SK-N-SH treated with all-trans-retinoic acid at 6 μM for 48 hours (cell line): ENCODE results near the gene FGB.

ENCODE experiments used
- CSDC2 ChIP-seq: fragments of 250-450 bp; sonication (Bioruptor Pico); IDR thresholded peaks from 2 replicates; pipeline ENCODE4 v1.5.0; 2020; ENCODE audit warnings: mild to moderate bottlenecking, moderate library complexity
- GLIS3 ChIP-seq: fragments of 250-450 bp; sonication (Bioruptor Pico); IDR thresholded peaks from 2 replicates; pipeline ENCODE4 v1.5.0; 2020; ENCODE audit warnings: mild to moderate bottlenecking, moderate library complexity
- ISL1 ChIP-seq: fragments of 250-450 bp; sonication (Bioruptor Pico); IDR thresholded peaks from 2 replicates; pipeline ENCODE4 v2.1.2; 2022; ENCODE audit warnings: mild to moderate bottlenecking, moderate library complexity
- PPARA ChIP-seq: fragments of 250-450 bp; sonication (Bioruptor Pico); IDR thresholded peaks from 2 replicates; pipeline ENCODE4 v1.5.0; 2020; ENCODE audit warnings: mild to moderate bottlenecking, borderline replicate concordance
- RARB ChIP-seq: fragments of 250-450 bp; sonication (Bioruptor Pico); IDR thresholded peaks from 2 replicates; pipeline ENCODE4 v1.8.0; 2021; ENCODE audit warnings: mild to moderate bottlenecking, moderate library complexity
- TCF4 ChIP-seq: fragments of 250-450 bp; sonication (Bioruptor Pico); IDR thresholded peaks from 2 replicates; pipeline ENCODE4 v1.8.0; 2021; ENCODE audit warnings: mild to moderate bottlenecking, moderate library complexity, borderline replicate concordance
- ZFP3 ChIP-seq: fragments of 250-450 bp; sonication (Bioruptor Pico); IDR thresholded peaks from 2 replicates; pipeline ENCODE4 v1.5.0; 2020; ENCODE audit warnings: mild to moderate bottlenecking, moderate library complexity
- ZFP30 ChIP-seq: fragments of 450-650 bp; formaldehyde crosslinking; IDR thresholded peaks from 2 replicates; pipeline ENCODE4 v1.5.0; 2022; ENCODE audit warnings: mild to moderate bottlenecking, moderate library complexity
- ZNF565 ChIP-seq: fragments of 450-650 bp; formaldehyde crosslinking; conservative IDR thresholded peaks from 2 replicates; pipeline ENCODE4 v1.5.0; 2020; ENCODE audit warnings: low read depth, mild to moderate bottlenecking, moderate library complexity
- ZNF8 ChIP-seq: fragments of 450-650 bp; formaldehyde crosslinking; IDR thresholded peaks from 2 replicates; pipeline ENCODE4 v1.5.0; 2020; ENCODE audit warnings: mild to moderate bottlenecking, moderate library complexity
- TF ChIP-seq, protein P1 (sequence below): fragments of 250-450 bp; sonication (Bioruptor Pico); IDR thresholded peaks from 2 replicates; pipeline ENCODE4 v1.5.1; 2021; ENCODE audit warnings: mild to moderate bottlenecking, moderate library complexity
- TF ChIP-seq, protein P2 (sequence below): fragments of 250-450 bp; sonication (Bioruptor Pico); IDR thresholded peaks from 2 replicates; pipeline ENCODE4 v1.8.0; 2020; ENCODE audit warnings: mild to moderate bottlenecking, moderate library complexity, borderline replicate concordance
- TF ChIP-seq, protein P3 (sequence below): fragments of 250-450 bp; sonication (Bioruptor Pico); IDR thresholded peaks from 2 replicates; pipeline ENCODE4 v1.5.1; 2020; ENCODE audit warnings: low read depth, mild to moderate bottlenecking, moderate library complexity
- TF ChIP-seq, protein P4 (sequence below): fragments of 250-450 bp; sonication (Bioruptor Pico); IDR thresholded peaks from 2 replicates; pipeline ENCODE4 v1.8.0; 2021; ENCODE audit warnings: low read depth, mild to moderate bottlenecking, moderate library complexity, borderline replicate concordance

DNA sequence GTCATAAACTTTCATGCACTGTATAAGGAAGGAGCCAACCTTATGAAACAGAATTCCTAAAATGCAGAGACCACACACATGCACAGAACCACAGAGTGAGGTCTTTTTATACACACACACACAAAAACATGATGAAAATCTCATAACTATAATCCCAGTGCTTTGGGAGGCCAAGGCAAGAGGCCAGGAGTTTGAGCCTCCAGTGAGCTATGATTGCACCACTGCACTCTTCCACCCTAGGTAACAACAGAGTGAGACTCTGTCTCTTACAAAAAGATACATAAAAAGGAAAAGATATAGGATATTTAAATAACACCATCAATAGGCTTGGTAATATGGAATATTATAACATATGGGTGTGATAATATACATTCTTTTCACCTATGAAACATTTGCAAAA, 17.1 kb downstream of the FGB start:
- TF ChIP-seq GLIS3 (CRISPR knock-in tag) (no peak), ZFP3 (no peak), ZNF8 (no peak), CSDC2 (CRISPR knock-in tag) (no peak), ISL1 (CRISPR knock-in tag) (no peak), RARB (CRISPR knock-in tag) (no peak), ZFP30 (no peak), ZNF565 (CRISPR knock-in tag) (no peak), PPARA (CRISPR knock-in tag) (no peak), TCF4 (CRISPR knock-in tag) (no peak)
- TF ChIP-seq, protein P1, sequence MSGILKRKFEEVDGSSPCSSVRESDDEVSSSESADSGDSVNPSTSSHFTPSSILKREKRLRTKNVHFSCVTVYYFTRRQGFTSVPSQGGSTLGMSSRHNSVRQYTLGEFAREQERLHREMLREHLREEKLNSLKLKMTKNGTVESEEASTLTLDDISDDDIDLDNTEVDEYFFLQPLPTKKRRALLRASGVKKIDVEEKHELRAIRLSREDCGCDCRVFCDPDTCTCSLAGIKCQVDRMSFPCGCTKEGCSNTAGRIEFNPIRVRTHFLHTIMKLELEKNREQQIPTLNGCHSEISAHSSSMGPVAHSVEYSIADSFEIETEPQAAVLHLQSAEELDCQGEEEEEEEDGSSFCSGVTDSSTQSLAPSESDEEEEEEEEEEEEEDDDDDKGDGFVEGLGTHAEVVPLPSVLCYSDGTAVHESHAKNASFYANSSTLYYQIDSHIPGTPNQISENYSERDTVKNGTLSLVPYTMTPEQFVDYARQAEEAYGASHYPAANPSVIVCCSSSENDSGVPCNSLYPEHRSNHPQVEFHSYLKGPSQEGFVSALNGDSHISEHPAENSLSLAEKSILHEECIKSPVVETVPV: no peak
- TF ChIP-seq, protein P2, sequence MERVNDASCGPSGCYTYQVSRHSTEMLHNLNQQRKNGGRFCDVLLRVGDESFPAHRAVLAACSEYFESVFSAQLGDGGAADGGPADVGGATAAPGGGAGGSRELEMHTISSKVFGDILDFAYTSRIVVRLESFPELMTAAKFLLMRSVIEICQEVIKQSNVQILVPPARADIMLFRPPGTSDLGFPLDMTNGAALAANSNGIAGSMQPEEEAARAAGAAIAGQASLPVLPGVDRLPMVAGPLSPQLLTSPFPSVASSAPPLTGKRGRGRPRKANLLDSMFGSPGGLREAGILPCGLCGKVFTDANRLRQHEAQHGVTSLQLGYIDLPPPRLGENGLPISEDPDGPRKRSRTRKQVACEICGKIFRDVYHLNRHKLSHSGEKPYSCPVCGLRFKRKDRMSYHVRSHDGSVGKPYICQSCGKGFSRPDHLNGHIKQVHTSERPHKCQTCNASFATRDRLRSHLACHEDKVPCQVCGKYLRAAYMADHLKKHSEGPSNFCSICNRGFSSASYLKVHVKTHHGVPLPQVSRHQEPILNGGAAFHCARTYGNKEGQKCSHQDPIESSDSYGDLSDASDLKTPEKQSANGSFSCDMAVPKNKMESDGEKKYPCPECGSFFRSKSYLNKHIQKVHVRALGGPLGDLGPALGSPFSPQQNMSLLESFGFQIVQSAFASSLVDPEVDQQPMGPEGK: no peak
- TF ChIP-seq, protein P3, sequence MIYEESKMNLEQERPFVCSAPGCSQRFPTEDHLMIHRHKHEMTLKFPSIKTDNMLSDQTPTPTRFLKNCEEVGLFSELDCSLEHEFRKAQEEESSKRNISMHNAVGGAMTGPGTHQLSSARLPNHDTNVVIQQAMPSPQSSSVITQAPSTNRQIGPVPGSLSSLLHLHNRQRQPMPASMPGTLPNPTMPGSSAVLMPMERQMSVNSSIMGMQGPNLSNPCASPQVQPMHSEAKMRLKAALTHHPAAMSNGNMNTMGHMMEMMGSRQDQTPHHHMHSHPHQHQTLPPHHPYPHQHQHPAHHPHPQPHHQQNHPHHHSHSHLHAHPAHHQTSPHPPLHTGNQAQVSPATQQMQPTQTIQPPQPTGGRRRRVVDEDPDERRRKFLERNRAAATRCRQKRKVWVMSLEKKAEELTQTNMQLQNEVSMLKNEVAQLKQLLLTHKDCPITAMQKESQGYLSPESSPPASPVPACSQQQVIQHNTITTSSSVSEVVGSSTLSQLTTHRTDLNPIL: no peak
- TF ChIP-seq, protein P4, sequence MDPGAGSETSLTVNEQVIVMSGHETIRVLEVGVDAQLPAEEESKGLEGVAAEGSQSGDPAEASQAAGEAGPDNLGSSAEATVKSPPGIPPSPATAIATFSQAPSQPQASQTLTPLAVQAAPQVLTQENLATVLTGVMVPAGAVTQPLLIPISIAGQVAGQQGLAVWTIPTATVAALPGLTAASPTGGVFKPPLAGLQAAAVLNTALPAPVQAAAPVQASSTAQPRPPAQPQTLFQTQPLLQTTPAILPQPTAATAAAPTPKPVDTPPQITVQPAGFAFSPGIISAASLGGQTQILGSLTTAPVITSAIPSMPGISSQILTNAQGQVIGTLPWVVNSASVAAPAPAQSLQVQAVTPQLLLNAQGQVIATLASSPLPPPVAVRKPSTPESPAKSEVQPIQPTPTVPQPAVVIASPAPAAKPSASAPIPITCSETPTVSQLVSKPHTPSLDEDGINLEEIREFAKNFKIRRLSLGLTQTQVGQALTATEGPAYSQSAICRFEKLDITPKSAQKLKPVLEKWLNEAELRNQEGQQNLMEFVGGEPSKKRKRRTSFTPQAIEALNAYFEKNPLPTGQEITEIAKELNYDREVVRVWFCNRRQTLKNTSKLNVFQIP (CRISPR knock-in tag): no peak
